ENCODE measurements around the gene FHIP1B.

DNA sequence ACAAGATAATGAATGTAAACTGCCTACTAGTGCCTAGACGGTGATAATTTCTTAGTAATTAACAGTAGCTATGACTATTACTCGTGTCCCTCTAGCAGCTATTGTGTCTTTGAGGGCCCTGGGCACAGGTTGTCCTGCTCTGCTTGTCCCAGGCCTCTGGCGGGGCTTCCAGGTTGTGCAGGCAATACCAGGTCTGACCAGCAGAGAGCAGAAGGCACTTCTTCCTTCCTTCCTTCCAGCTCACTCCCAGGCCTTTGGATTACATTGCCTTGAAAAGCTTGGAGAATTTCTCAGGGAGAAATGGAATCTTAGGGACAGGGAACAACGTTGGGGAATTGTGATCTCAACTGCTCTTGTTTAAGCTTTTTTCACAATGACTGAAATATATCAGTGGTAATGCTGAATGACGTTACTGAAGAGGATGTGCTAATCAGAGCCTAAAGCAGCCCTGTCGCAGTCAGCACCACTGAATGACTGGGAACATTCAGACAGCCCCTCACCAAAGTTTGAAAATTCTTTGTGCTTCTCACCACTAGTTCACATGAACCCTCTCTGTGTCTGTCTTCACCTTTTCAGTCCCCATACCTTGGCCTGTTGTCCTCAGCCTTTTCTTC lies 16.8 kb upstream of the FHIP1B start:
- TF ChIP-seq TCF7L2 (IDR thresholded peaks at IDR 0.05; ENCODE audit: low read depth, low read length) (no peak), POLR2AphosphoS5 (IDR thresholded peaks at IDR 0.05; ENCODE audit: low read depth, low read length) (no peak)
- TF ChIP-seq, protein P1, sequence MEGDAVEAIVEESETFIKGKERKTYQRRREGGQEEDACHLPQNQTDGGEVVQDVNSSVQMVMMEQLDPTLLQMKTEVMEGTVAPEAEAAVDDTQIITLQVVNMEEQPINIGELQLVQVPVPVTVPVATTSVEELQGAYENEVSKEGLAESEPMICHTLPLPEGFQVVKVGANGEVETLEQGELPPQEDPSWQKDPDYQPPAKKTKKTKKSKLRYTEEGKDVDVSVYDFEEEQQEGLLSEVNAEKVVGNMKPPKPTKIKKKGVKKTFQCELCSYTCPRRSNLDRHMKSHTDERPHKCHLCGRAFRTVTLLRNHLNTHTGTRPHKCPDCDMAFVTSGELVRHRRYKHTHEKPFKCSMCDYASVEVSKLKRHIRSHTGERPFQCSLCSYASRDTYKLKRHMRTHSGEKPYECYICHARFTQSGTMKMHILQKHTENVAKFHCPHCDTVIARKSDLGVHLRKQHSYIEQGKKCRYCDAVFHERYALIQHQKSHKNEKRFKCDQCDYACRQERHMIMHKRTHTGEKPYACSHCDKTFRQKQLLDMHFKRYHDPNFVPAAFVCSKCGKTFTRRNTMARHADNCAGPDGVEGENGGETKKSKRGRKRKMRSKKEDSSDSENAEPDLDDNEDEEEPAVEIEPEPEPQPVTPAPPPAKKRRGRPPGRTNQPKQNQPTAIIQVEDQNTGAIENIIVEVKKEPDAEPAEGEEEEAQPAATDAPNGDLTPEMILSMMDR (IDR thresholded peaks at IDR 0.05) = peak; percentile 96
- TF ChIP-seq, protein P2, sequence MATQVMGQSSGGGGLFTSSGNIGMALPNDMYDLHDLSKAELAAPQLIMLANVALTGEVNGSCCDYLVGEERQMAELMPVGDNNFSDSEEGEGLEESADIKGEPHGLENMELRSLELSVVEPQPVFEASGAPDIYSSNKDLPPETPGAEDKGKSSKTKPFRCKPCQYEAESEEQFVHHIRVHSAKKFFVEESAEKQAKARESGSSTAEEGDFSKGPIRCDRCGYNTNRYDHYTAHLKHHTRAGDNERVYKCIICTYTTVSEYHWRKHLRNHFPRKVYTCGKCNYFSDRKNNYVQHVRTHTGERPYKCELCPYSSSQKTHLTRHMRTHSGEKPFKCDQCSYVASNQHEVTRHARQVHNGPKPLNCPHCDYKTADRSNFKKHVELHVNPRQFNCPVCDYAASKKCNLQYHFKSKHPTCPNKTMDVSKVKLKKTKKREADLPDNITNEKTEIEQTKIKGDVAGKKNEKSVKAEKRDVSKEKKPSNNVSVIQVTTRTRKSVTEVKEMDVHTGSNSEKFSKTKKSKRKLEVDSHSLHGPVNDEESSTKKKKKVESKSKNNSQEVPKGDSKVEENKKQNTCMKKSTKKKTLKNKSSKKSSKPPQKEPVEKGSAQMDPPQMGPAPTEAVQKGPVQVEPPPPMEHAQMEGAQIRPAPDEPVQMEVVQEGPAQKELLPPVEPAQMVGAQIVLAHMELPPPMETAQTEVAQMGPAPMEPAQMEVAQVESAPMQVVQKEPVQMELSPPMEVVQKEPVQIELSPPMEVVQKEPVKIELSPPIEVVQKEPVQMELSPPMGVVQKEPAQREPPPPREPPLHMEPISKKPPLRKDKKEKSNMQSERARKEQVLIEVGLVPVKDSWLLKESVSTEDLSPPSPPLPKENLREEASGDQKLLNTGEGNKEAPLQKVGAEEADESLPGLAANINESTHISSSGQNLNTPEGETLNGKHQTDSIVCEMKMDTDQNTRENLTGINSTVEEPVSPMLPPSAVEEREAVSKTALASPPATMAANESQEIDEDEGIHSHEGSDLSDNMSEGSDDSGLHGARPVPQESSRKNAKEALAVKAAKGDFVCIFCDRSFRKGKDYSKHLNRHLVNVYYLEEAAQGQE (IDR thresholded peaks at IDR 0.05; ENCODE audit: insufficient read depth in 1 of 2, low read depth in 2 of 2, low read length in 1 of 2) = no peak

Data from Panc1 (cell line).